ENCODE results near the gene GNB3.

DNA sequence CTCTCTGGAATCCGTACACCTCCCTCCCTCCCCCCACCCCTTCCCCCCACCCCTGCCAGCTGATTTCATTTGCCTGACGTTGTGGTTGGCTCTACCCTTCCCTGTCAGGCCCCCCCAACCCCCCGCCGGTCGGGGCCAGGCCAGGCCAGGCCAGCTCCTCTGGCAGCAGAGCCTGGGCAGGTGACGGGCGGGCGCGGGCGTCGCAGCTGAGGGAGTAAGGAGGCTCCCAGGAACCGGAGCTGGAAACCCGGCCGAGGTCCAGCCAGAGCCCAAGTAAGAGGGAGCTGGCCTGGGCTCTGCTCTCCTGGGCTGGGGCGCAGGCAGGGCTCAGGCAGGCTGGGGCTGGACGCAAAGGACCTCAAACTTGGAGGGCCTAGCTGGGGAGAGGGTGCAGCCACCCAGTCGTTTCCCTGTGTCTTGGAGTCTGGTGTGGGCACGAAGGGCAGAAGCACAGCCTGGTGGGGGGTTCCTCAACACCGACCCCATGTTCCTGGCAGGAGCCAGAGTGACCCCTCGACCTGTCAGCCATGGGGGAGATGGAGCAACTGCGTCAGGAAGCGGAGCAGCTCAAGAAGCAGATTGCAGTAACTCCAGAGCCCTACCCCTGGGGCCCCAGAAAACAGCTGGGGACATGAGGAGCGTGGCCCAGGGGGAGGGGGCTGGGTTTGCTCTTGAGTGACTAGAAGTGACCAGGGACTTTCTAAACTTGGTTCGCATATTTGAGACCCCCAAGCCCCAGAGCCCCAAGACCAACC, at the start of gene GNB3:
- TF ChIP-seq, protein P1, sequence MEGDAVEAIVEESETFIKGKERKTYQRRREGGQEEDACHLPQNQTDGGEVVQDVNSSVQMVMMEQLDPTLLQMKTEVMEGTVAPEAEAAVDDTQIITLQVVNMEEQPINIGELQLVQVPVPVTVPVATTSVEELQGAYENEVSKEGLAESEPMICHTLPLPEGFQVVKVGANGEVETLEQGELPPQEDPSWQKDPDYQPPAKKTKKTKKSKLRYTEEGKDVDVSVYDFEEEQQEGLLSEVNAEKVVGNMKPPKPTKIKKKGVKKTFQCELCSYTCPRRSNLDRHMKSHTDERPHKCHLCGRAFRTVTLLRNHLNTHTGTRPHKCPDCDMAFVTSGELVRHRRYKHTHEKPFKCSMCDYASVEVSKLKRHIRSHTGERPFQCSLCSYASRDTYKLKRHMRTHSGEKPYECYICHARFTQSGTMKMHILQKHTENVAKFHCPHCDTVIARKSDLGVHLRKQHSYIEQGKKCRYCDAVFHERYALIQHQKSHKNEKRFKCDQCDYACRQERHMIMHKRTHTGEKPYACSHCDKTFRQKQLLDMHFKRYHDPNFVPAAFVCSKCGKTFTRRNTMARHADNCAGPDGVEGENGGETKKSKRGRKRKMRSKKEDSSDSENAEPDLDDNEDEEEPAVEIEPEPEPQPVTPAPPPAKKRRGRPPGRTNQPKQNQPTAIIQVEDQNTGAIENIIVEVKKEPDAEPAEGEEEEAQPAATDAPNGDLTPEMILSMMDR (IDR thresholded peaks at IDR 0.05), result no peak
- TF ChIP-seq POLR2A (IDR thresholded peaks at IDR 0.05), result no peak
- TF ChIP-seq POLR2AphosphoS5 (IDR thresholded peaks at IDR 0.05; ENCODE audit: insufficient read depth in 1 of 2, low read depth in 1 of 2), result no peak
